Thoracic aorta (tissue), 2 donors: ENCODE data around the gene NUP210. TPM values are rescaled to one million over a fixed set of nuclear protein-coding genes. Genes with fewer than 3 reads are reported as not detected.

Experiments used
- ATAC-seq: fragments of 150-250 bp; one replicate; pipeline ENCODE4 v1.8.0; 2017; ENCODE audit warnings: low read depth; ENCODE audit not compliant: insufficient number of reproducible peaks, low FRiP score
- DNase-seq: peaks from one replicate; pipeline ENCODE4 v3.0.0-alpha.2; 2020; ENCODE audit warnings: low spot score
- H3K27ac ChIP-seq, 2 donors: fragments of 200-600 bp; sonication (generic); 1 replicate in 1 of 2; 2 replicates in 1 of 2; pipeline ENCODE4 v1.5.1; 2016; ENCODE audit warnings: mild to moderate bottlenecking in 2 of 2, moderate library complexity in 2 of 2
- H3K27me3 ChIP-seq: fragments of 200-600 bp; sonication (generic); replicated peaks from 2 replicates; pipeline ENCODE4 v1.6.0; 2016; ENCODE audit warnings: mild to moderate bottlenecking; ENCODE audit not compliant: insufficient read depth
- H3K36me3 ChIP-seq: fragments of 200-600 bp; sonication (generic); one replicate; pipeline ENCODE4 v1.5.1; 2016
- H3K4me1 ChIP-seq, 2 donors: fragments of 200-600 bp; sonication (generic); 1 replicate in 1 of 2; 2 replicates in 1 of 2; pipeline versions ENCODE4 v1.5.1 to v1.6.0; 2016; ENCODE audit warnings: low read depth in 2 of 2, mild to moderate bottlenecking in 1 of 2; ENCODE audit not compliant: control insufficient read depth in 1 of 2
- H3K4me3 ChIP-seq: fragments of 200-600 bp; sonication (generic); 2 replicates; pipeline ENCODE4 v1.5.1; 2016; ENCODE audit warnings: mild to moderate bottlenecking
- H3K9me3 ChIP-seq: fragments of 200-600 bp; sonication (generic); 2 replicates; pipeline ENCODE4 v1.5.1; 2016
- total RNA-seq, 2 donors: library from RNA; depleted of rRNA; stranded (reverse); fragments of >200 nt; gene quantifications; one replicate each; pipeline versions ENCODE4 v1.1.0 to v1.2.3, GENCODE V29; 2016
- TF ChIP-seq, protein P1 (sequence below): fragments of 200-600 bp; sonication (generic); IDR thresholded peaks from one replicate; pipeline ENCODE4 v1.5.1; 2019; ENCODE audit warnings: antibody characterized with exemption

The NUP210 gene
- total RNA-seq, 2 donors from 2014 or later, result 3.7 to 4.3 TPM

- Histone ChIP-seq H3K4me1 (no peaks in the 10 kb centered on the region), H3K27me3 (no peaks in the 10 kb centered on the region), H3K4me3 (no peak overlapping the region)
These were observed 129.2 kb downstream of the NUP210 start for GRCh38 chr3:13290941-13291340.

GRCh38 chr3:13289771-13290285, 130.3 kb downstream of the NUP210 start:
- ATAC-seq (no peak), DNase-seq (no peak)
- no peak overlapping the region for H3K4me3 ChIP-seq
- H3K4me1 ChIP-seq, result no peaks in the 10 kb centered on the region
- no peaks in the 10 kb centered on the region for H3K27me3 ChIP-seq
- TF ChIP-seq, protein P1, sequence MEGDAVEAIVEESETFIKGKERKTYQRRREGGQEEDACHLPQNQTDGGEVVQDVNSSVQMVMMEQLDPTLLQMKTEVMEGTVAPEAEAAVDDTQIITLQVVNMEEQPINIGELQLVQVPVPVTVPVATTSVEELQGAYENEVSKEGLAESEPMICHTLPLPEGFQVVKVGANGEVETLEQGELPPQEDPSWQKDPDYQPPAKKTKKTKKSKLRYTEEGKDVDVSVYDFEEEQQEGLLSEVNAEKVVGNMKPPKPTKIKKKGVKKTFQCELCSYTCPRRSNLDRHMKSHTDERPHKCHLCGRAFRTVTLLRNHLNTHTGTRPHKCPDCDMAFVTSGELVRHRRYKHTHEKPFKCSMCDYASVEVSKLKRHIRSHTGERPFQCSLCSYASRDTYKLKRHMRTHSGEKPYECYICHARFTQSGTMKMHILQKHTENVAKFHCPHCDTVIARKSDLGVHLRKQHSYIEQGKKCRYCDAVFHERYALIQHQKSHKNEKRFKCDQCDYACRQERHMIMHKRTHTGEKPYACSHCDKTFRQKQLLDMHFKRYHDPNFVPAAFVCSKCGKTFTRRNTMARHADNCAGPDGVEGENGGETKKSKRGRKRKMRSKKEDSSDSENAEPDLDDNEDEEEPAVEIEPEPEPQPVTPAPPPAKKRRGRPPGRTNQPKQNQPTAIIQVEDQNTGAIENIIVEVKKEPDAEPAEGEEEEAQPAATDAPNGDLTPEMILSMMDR, result no peak
- no peak overlapping the region for H3K27ac ChIP-seq
- H3K36me3 ChIP-seq, result no peaks in the 10 kb centered on the region
- peaks cover 4% of the 10 kb centered on the region for H3K9me3 ChIP-seq

More at GRCh38 chr3:13290941-13291340, 129.2 kb downstream of the NUP210 start:
- H3K36me3 ChIP-seq, result no peaks in the 10 kb centered on the region
- H3K9me3 ChIP-seq, result peaks cover 4% of the 10 kb centered on the region
- ATAC-seq, result no peak
- H3K27ac ChIP-seq, result no peak overlapping the region
- TF ChIP-seq, protein P1, result no peak
- DNase-seq, result no peak

DNA sequence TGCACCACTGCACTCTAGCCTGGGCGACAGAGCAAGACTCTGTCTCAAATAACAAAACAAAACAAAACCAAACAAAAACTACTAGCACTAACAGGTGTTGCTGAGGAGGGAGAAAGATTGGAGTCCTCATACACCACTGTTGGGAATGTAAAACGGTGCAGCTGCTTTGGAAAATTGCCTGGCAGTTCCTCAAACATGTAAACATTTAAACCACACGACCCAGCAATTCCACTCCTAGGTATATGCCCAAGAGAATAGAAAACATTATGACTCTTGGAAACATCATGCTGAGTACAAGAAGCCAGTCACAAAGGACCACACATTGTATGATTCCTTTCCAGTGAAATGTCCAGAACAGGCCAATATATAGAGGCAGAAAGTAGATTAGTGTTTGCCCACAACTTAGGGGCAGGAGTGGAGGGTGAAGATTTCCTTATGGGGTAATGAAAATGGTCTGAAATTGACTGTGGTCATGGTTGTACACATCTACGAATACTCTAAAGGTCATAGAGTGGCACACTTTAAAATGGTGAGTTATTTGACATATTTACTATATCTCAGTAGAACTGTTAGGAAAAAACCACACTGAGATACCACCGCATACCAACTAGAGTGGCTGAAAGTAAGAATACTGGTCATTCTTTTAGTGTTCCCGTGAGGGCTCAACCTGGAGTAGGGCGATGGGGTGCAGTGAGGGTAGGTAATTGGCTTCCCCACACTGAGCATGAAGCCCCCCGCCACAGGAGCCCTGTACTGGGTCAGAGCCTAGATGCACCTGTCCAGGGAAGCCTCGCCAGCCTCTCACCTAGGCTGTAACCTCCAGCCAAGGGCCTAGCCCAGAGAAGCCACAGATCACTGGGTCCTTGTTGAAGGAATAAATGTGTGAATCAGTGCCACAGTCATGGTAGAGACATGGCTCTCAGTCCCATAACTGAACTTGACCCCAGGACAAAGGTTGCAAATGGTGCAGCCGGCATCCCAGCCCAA, 131.1 kb downstream of the NUP210 start:
- Histone ChIP-seq H3K4me1 (no peaks in the 10 kb centered on the region), H3K9me3 (peaks cover 6% of the 10 kb centered on the region), H3K36me3 (no peaks in the 10 kb centered on the region), H3K27me3 (no peaks in the 10 kb centered on the region), H3K27ac (no peak overlapping the region), H3K4me3 (no peak overlapping the region)
- DNase-seq (no peak), ATAC-seq (no peak)
- TF ChIP-seq, protein P1, result no peak

GRCh38 chr3:13287833-13288232, 132.3 kb downstream of the NUP210 start:
- DNase-seq (no peak), ATAC-seq (no peak)
- peaks cover 11% of the 10 kb centered on the region for H3K9me3 ChIP-seq
- peaks cover 0 to 6% of the 10 kb centered on the region in 2 donors for H3K4me1 ChIP-seq
- TF ChIP-seq, protein P1, result no peak
- no peak overlapping the region for H3K4me3 ChIP-seq
- no peaks in the 10 kb centered on the region for H3K36me3 ChIP-seq
- no peaks in the 10 kb centered on the region for H3K27me3 ChIP-seq
- no peak overlapping the region for H3K27ac ChIP-seq

GRCh38 chr3:13286873-13287272, 133.2 kb downstream of the NUP210 start:
- TF ChIP-seq, protein P1, result no peak
- Histone ChIP-seq H3K36me3 (no peaks in the 10 kb centered on the region), H3K4me3 (no peak overlapping the region), H3K4me1 (peaks cover 0 to 12% of the 10 kb centered on the region in 2 donors), H3K27ac (no peak overlapping the region), H3K9me3 (peaks cover 11% of the 10 kb centered on the region), H3K27me3 (no peaks in the 10 kb centered on the region)
- ATAC-seq (no peak), DNase-seq (no peak)
